Liver (tissue), 9 donors: ENCODE measurements around the gene UNC13C. TPM values are rescaled to one million over a fixed set of nuclear protein-coding genes. Genes with fewer than 3 reads are reported as not detected.

Experiments used
- DNase-seq: peaks from one replicate; pipeline ENCODE4 v3.0.0-alpha.2; 2017; ENCODE audit warnings: low spot score
- H3K27ac ChIP-seq, 2 donors: one replicate each; pipeline ENCODE4 v1.7.0; 2013; ENCODE audit warnings: inconsistent platforms in 2 of 2, low read length in 2 of 2, control low read depth in 1 of 2, low read depth in 1 of 2, mild to moderate bottlenecking in 1 of 2
- H3K27me3 ChIP-seq, 4 donors: one replicate each; pipeline versions ENCODE4 v1.6.1 to v1.7.0; 2013; ENCODE audit warnings: low read length in 3 of 4, inconsistent platforms in 1 of 4, mild to moderate bottlenecking in 1 of 4, moderate library complexity in 1 of 4; ENCODE audit not compliant: control insufficient read depth in 4 of 4, insufficient read depth in 4 of 4
- H3K36me3 ChIP-seq, 4 donors: one replicate each; pipeline versions ENCODE4 v1.6.1 to v1.7.0; 2013; ENCODE audit warnings: low read length in 3 of 4, mild to moderate bottlenecking in 3 of 4, low read depth in 1 of 4, moderate library complexity in 1 of 4; ENCODE audit not compliant: control insufficient read depth in 4 of 4, insufficient read depth in 3 of 4
- H3K4me1 ChIP-seq, 4 donors: one replicate each; pipeline versions ENCODE4 v1.6.1 to v1.7.0; 2013; ENCODE audit warnings: low read length in 3 of 4, mild to moderate bottlenecking in 3 of 4, moderate library complexity in 1 of 4; ENCODE audit not compliant: control insufficient read depth in 4 of 4, insufficient read depth in 4 of 4
- H3K4me3 ChIP-seq, 3 donors: one replicate each; pipeline versions ENCODE4 v1.6.1 to v1.7.0; 2013; ENCODE audit warnings: low read length in 3 of 3, control low read depth in 1 of 3, low read depth in 1 of 3, mild to moderate bottlenecking in 1 of 3
- H3K9ac ChIP-seq, 2 donors: one replicate each; pipeline ENCODE4 v1.7.0; 2013; ENCODE audit warnings: low read length in 2 of 2, mild to moderate bottlenecking in 2 of 2, moderate library complexity in 2 of 2, control low read depth in 1 of 2, low read depth in 1 of 2
- H3K9me3 ChIP-seq, 4 donors: one replicate each; pipeline versions ENCODE4 v1.6.1 to v1.7.0; 2013; ENCODE audit warnings: low read length in 3 of 4; ENCODE audit not compliant: control insufficient read depth in 4 of 4
- EGR1 ChIP-seq, 2 donors: IDR thresholded peaks; 2 replicates each; pipeline ENCODE4 v1.6.1; 2016 to 2018; ENCODE audit warnings: antibody characterized with exemption in 2 of 2, low read depth in 2 of 2
- FOXA1 ChIP-seq: IDR thresholded peaks from 2 replicates; pipeline ENCODE4 v1.6.1; 2016; ENCODE audit warnings: antibody characterized with exemption
- FOXA2 ChIP-seq: IDR thresholded peaks from 2 replicates; pipeline ENCODE4 v1.6.1; 2016; ENCODE audit warnings: antibody characterized with exemption
- GABPA ChIP-seq, 2 donors: IDR thresholded peaks in 1 of 2; conservative IDR thresholded peaks in 1 of 2; 2 replicates each; pipeline ENCODE4 v1.6.1; 2016; ENCODE audit warnings: antibody characterized with exemption in 2 of 2, mild to moderate bottlenecking in 1 of 2, moderate library complexity in 1 of 2
- HNF4A ChIP-seq, 2 donors: conservative IDR thresholded peaks; 2 replicates each; pipeline ENCODE4 v1.6.1; 2016; ENCODE audit warnings: antibody characterized with exemption in 2 of 2, mild to moderate bottlenecking in 2 of 2
- HNF4G ChIP-seq: IDR thresholded peaks from 2 replicates; pipeline ENCODE4 v1.6.1; 2016; ENCODE audit warnings: antibody characterized with exemption
- JUND ChIP-seq, 2 donors: IDR thresholded peaks; 2 replicates each; pipeline ENCODE4 v1.6.1; 2016; ENCODE audit warnings: antibody characterized with exemption in 2 of 2
- NR2F2 ChIP-seq: IDR thresholded peaks from 2 replicates; pipeline ENCODE4 v1.6.1; 2016; ENCODE audit warnings: antibody characterized with exemption
- RAD21 ChIP-seq, 2 donors: IDR thresholded peaks; 2 replicates each; pipeline ENCODE4 v1.6.1; 2016; ENCODE audit warnings: antibody characterized with exemption in 2 of 2, mild to moderate bottlenecking in 2 of 2
- RXRA ChIP-seq, 2 donors: IDR thresholded peaks; 2 replicates each; pipeline ENCODE4 v1.6.1; 2017 to 2018; ENCODE audit warnings: antibody characterized with exemption in 2 of 2, mild to moderate bottlenecking in 1 of 2
- SP1 ChIP-seq: IDR thresholded peaks from 2 replicates; pipeline ENCODE4 v1.6.1; 2018; ENCODE audit warnings: antibody characterized with exemption, mild to moderate bottlenecking
- TAF1 ChIP-seq: conservative IDR thresholded peaks from 2 replicates; pipeline ENCODE4 v1.6.1; 2016; ENCODE audit warnings: antibody characterized with exemption, mild to moderate bottlenecking
- YY1 ChIP-seq: IDR thresholded peaks from 2 replicates; pipeline ENCODE4 v1.6.1; 2016; ENCODE audit warnings: antibody characterized with exemption, mild to moderate bottlenecking
- WGBS: extraction: QIAGEN DNeasy Blood & Tissue Kit; methylation state at CpG from one replicate; pipeline ENCODE4 v1.1.7; 2013; 5-methylcytosine and 5-hydroxymethylcytosine counted together
- polyA plus RNA-seq, 2 donors: library from polyadenylated mRNA; stranded (reverse) in 1 of 2; unstranded in 1 of 2; fragments of 200-250 nt in 1 of 2; fragments of >200 nt in 1 of 2; fragmentation: Nextera tagmentation in 1 of 2; extraction: Ambion mirVana in 1 of 2; gene quantifications; one replicate each; pipeline versions ENCODE4 v1.2.1 to v1.2.3, GENCODE V29; 2013 to 2015
- total RNA-seq, 2 donors: library from RNA; depleted of rRNA; stranded (reverse); fragments of >200 nt; gene quantifications; one replicate each; pipeline ENCODE4 v1.2.3, GENCODE V29; 2014
- TF ChIP-seq, protein P1 (sequence below): IDR thresholded peaks from 2 replicates; pipeline ENCODE4 v1.6.1; 2016; ENCODE audit warnings: antibody characterized with exemption, mild to moderate bottlenecking
- TF ChIP-seq, protein P2 (sequence below): IDR thresholded peaks from 2 replicates; pipeline ENCODE4 v1.6.1; 2016; ENCODE audit warnings: antibody characterized with exemption
- TF ChIP-seq, protein P3 (sequence below): IDR thresholded peaks from 2 replicates; pipeline ENCODE4 v1.6.1; 2016; ENCODE audit warnings: antibody characterized with exemption
- TF ChIP-seq, protein P4 (sequence below): IDR thresholded peaks from 2 replicates; pipeline ENCODE4 v1.6.1; 2016; ENCODE audit warnings: antibody characterized with exemption
- TF ChIP-seq, protein P5 (sequence below): fragments of 150-350 bp; IDR thresholded peaks from 2 replicates; pipeline ENCODE4 v1.5.1; 2017; ENCODE audit warnings: improper control_type of control experiment, low read depth, low read length; ENCODE audit not compliant: missing input control
- donor health status: healthy.
- donor health status: healthy.
- donor health status: healthy.
- donor health status: healthy.
- donor health status: healthy.

Gene UNC13C
- total and polyA plus RNA-seq, 4 donors: 0.19 TPM; not detected in 3

DNA sequence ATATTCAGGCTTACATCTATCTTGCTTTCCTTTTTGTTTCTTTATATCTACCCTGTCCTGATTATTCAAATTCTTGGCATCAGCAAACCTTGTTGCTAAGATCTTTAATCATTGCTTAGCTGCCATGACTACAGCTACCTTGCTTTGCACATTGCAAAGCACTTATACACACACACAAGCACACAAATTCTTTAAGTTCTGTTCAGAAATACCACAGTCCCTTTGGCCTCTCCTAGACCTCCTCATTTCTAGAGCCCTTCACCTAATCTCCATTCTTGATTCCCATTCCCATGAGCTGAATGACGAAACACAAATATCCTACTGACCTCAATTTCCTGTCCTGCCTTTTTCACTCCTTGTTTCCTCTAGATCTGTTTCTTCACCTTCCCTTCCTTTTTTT is 409.6 kb downstream of the UNC13C start (continued):
- TF ChIP-seq, protein P1, sequence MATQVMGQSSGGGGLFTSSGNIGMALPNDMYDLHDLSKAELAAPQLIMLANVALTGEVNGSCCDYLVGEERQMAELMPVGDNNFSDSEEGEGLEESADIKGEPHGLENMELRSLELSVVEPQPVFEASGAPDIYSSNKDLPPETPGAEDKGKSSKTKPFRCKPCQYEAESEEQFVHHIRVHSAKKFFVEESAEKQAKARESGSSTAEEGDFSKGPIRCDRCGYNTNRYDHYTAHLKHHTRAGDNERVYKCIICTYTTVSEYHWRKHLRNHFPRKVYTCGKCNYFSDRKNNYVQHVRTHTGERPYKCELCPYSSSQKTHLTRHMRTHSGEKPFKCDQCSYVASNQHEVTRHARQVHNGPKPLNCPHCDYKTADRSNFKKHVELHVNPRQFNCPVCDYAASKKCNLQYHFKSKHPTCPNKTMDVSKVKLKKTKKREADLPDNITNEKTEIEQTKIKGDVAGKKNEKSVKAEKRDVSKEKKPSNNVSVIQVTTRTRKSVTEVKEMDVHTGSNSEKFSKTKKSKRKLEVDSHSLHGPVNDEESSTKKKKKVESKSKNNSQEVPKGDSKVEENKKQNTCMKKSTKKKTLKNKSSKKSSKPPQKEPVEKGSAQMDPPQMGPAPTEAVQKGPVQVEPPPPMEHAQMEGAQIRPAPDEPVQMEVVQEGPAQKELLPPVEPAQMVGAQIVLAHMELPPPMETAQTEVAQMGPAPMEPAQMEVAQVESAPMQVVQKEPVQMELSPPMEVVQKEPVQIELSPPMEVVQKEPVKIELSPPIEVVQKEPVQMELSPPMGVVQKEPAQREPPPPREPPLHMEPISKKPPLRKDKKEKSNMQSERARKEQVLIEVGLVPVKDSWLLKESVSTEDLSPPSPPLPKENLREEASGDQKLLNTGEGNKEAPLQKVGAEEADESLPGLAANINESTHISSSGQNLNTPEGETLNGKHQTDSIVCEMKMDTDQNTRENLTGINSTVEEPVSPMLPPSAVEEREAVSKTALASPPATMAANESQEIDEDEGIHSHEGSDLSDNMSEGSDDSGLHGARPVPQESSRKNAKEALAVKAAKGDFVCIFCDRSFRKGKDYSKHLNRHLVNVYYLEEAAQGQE: no peak
- no peak for TF ChIP-seq JUND (IDR thresholded peaks at IDR 0.05)
- TF ChIP-seq, protein P2, sequence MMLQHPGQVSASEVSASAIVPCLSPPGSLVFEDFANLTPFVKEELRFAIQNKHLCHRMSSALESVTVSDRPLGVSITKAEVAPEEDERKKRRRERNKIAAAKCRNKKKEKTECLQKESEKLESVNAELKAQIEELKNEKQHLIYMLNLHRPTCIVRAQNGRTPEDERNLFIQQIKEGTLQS: no peak
- no peak for TF ChIP-seq HNF4G
- no peak for TF ChIP-seq YY1
- TF ChIP-seq, protein P3, sequence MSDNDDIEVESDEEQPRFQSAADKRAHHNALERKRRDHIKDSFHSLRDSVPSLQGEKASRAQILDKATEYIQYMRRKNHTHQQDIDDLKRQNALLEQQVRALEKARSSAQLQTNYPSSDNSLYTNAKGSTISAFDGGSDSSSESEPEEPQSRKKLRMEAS: no peak
- no peak for TF ChIP-seq RXRA (IDR thresholded peaks at IDR 0.05)
- TF ChIP-seq SP1: no peak

DNA sequence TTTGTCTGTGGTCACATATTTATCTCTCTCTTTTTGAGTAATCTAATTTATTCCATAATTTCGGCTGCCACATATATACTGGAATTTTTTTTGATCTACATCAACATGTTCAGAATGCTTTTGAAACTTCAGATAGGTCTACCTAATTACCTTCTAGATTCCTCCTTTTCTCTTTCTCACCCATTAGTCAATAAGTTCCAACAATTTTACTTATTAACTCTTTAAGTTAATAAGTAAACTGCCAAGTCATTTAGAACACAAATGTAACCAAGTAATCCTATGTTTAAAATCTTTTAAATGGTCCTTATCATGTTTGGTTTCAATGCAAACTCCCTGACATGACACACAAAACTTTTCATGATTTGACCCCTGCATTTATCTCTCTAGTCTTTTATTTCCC is 410.5 kb downstream of the UNC13C start:
- H3K4me3 ChIP-seq: no peak overlapping the region
- H3K27me3 ChIP-seq: no peaks in the 10 kb centered on the region
- H3K9ac ChIP-seq: no peak overlapping the region
- H3K9me3 ChIP-seq: peaks cover 0 to 3% (median 0%) of the 10 kb centered on the region in 4 donors
- H3K36me3 ChIP-seq: no peaks in the 10 kb centered on the region
- no peak for DNase-seq
- 85% methylated on average over 1 of the region's 1 CpG for WGBS
- TF ChIP-seq FOXA2: no peak
- TF ChIP-seq FOXA1: no peak
- no peak for TF ChIP-seq JUND (IDR thresholded peaks at IDR 0.05)
- TF ChIP-seq HNF4G: no peak
- no peak for TF ChIP-seq YY1
- TF ChIP-seq TAF1: no peak
- TF ChIP-seq NR2F2: no peak
- TF ChIP-seq EGR1 (IDR thresholded peaks at IDR 0.05; ENCODE audit: low read depth in 2 of 2): no peak
- TF ChIP-seq, protein P4, sequence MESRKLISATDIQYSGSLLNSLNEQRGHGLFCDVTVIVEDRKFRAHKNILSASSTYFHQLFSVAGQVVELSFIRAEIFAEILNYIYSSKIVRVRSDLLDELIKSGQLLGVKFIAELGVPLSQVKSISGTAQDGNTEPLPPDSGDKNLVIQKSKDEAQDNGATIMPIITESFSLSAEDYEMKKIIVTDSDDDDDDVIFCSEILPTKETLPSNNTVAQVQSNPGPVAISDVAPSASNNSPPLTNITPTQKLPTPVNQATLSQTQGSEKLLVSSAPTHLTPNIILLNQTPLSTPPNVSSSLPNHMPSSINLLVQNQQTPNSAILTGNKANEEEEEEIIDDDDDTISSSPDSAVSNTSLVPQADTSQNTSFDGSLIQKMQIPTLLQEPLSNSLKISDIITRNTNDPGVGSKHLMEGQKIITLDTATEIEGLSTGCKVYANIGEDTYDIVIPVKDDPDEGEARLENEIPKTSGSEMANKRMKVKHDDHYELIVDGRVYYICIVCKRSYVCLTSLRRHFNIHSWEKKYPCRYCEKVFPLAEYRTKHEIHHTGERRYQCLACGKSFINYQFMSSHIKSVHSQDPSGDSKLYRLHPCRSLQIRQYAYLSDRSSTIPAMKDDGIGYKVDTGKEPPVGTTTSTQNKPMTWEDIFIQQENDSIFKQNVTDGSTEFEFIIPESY: no peak
- no peak for TF ChIP-seq RAD21 (IDR thresholded peaks at IDR 0.05)
- TF ChIP-seq, protein P5, sequence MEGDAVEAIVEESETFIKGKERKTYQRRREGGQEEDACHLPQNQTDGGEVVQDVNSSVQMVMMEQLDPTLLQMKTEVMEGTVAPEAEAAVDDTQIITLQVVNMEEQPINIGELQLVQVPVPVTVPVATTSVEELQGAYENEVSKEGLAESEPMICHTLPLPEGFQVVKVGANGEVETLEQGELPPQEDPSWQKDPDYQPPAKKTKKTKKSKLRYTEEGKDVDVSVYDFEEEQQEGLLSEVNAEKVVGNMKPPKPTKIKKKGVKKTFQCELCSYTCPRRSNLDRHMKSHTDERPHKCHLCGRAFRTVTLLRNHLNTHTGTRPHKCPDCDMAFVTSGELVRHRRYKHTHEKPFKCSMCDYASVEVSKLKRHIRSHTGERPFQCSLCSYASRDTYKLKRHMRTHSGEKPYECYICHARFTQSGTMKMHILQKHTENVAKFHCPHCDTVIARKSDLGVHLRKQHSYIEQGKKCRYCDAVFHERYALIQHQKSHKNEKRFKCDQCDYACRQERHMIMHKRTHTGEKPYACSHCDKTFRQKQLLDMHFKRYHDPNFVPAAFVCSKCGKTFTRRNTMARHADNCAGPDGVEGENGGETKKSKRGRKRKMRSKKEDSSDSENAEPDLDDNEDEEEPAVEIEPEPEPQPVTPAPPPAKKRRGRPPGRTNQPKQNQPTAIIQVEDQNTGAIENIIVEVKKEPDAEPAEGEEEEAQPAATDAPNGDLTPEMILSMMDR: no peak
- TF ChIP-seq RXRA (IDR thresholded peaks at IDR 0.05): no peak
- no peak for TF ChIP-seq GABPA (IDR thresholded peaks at IDR 0.05 in 1 of 2, conservative IDR thresholded peaks at IDR 0.05 in 1 of 2)
- TF ChIP-seq, protein P2: no peak
- TF ChIP-seq HNF4A (conservative IDR thresholded peaks at IDR 0.05): no peak
- no peak for TF ChIP-seq SP1
- TF ChIP-seq, protein P1: no peak
- H3K27ac ChIP-seq: no peak overlapping the region
- no peaks in the 10 kb centered on the region for H3K4me1 ChIP-seq
